VCaP (cell line): ENCODE data around the gene KLRF2.

Experiments used
- H3K27ac ChIP-seq: fragments of 450-650 bp; 2 replicates; pipeline ENCODE4 v1.5.1; 2017
- TF ChIP-seq, protein P1 (sequence below): fragments of 450-650 bp; conservative IDR thresholded peaks from 2 replicates; pipeline ENCODE4 v1.5.1; 2017; ENCODE audit warnings: mild to moderate bottlenecking, moderate library complexity

The KLRF2 gene, protein sequence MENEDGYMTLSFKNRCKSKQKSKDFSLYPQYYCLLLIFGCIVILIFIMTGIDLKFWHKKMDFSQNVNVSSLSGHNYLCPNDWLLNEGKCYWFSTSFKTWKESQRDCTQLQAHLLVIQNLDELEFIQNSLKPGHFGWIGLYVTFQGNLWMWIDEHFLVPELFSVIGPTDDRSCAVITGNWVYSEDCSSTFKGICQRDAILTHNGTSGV

DNA sequence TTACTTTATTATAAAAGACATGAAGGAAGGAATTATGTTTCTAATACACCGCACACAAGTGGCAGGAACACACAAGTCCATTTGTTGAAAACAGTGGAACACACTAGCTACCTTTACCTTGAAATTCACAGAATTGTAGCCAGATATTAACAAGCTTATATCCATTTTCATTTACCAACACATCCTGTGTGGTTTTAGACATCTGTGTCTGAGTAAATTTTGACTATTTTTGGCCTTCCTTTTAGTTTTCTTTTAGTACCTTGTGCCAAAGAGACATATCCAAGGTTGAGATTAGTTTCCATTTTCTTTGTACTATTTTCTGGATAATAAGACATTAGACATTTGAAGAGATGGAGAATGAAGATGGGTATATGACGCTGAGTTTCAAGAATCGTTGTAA, at the start of gene KLRF2:
Gene KLRF2, plus strand, starts transcription at position 244 of the 400 bp plus-strand sequence. Its CDS starts 107 bp downstream, at position 351.
- H3K27ac ChIP-seq: no peak within 1 kb of the TSS
- TF ChIP-seq, protein P1, sequence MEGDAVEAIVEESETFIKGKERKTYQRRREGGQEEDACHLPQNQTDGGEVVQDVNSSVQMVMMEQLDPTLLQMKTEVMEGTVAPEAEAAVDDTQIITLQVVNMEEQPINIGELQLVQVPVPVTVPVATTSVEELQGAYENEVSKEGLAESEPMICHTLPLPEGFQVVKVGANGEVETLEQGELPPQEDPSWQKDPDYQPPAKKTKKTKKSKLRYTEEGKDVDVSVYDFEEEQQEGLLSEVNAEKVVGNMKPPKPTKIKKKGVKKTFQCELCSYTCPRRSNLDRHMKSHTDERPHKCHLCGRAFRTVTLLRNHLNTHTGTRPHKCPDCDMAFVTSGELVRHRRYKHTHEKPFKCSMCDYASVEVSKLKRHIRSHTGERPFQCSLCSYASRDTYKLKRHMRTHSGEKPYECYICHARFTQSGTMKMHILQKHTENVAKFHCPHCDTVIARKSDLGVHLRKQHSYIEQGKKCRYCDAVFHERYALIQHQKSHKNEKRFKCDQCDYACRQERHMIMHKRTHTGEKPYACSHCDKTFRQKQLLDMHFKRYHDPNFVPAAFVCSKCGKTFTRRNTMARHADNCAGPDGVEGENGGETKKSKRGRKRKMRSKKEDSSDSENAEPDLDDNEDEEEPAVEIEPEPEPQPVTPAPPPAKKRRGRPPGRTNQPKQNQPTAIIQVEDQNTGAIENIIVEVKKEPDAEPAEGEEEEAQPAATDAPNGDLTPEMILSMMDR: no peak

DNA sequence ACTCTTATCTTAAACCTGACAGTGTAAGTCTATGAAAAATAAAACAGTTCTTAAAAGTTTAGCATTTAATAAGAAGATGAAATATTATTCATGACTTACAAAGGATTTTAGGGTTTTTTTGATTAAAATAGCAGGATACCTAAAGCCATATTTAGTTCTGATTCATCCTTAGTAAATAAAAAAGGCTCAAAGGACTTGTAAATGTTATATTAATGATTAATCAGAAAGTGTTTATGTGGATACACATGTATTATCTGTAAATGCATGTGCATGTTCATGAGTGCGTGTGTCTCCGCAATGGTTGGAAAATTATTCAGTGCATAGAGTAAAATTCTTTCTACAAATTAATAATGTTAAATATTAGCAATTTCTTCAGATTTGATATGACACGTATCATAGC, 49.6 kb upstream of the KLRF2 start:
- H3K27ac ChIP-seq: no peak overlapping the region
- TF ChIP-seq, protein P1: no peak

DNA sequence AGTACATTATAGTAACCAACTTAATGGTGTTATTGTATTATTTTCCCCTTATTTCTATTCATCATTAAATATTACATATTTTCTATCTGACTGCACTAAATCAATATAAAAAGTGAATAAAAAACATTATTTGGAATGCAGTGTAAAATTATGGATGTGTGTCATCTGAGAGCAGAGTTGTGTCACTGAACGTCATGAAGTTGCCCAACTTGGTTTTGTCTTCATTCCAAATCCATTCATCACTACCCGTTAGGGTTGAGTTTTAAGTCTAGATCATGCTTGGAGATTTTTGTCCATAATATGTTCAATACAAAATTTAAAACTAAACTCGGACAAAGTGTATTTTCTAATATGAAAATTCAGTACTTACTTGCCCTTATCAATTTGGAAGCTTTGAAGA, 37.9 kb upstream of the KLRF2 start:
- H3K27ac ChIP-seq: no peak overlapping the region
- TF ChIP-seq, protein P1: no peak

DNA sequence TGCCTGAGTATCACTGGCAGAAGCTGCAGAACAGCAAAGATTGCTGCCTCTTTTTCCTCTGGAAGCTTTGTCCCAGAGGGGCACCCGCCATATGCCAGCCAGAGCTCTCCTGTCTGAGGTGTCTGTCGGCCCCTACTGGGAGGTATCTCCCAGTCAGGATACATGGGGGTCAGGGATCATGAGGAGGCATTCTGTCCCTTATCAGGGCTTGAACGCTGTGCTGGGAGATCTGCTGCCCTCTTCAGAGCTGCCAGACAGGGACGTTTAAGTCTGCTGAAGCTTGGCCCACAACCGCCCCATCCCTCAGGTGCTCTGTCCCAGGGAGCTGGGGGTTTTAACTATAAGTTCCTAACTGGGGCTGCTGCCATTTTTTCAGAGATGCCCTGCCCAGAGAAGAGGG, 32.4 kb upstream of the KLRF2 start:
- TF ChIP-seq, protein P1: no peak

DNA sequence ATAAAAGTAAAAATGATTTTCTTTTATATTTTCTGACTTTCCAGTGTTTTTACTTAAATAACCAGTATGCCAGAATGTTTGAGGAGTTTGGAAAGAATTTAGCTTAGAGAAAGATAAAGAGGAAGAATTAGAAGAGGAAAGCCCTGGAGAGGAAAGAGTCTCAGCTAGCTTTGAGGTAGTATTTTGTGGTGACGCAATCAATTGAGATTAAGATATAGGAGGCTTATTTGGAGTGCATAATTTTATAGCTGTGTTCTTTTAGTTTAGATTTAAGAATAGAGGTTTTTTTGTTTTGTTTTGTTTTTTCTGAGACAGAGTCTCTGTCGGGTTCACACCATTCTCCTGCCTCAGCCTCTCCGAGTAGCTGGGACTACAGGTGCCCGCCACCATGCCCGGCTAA, 30.2 kb upstream of the KLRF2 start:
- no peak overlapping the region for H3K27ac ChIP-seq
- TF ChIP-seq, protein P1: no peak

More for the DNA sequence above, 32.4 kb upstream of the KLRF2 start:
- no peak overlapping the region for H3K27ac ChIP-seq

DNA sequence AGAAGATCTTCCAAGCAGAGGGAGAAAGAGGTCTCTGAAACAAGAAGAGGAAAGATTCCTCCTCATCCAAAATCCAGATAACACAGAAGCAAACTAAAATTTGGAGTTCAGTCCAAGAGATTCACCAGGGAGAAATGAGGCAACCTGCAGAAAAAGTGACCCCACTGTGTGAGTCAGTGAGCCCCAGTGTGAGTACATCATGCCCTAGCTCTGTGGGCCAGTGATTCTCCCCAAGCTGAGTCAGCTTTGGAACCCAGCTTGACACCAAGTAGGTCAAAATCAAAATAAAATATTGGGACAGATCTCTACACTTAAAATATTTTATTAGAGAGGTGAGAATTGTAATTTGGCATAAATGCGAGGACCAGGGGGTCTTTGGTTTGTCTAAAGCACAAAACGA, 29.4 kb upstream of the KLRF2 start:
- TF ChIP-seq, protein P1: no peak
- no peak overlapping the region for H3K27ac ChIP-seq

DNA sequence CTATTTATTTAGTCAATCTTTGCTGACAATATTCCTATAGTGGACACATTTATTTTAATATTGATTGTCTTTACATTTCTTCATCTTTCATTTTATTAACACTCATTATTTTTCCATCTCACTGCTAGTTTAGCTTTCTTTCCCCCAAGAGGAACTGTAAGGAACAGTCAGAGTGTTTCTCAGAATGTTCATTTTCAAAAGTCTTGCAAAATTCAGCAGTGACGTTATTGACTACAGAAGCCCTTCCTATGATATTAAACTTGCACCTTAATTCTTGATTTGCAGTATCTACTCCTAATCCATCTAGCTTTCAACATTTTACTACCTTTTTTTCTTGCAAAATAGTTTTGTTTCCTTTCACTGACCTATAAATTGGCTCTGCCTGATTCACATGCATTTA, 25.1 kb upstream of the KLRF2 start:
- no peak overlapping the region for H3K27ac ChIP-seq
- TF ChIP-seq, protein P1: no peak
